Stimulated activated CD4-positive, alpha-beta T cell treated with anti-CD3 and anti-CD28 coated beads, TNF-alpha, amount 100 ng/mL, for 4 hours (primary cell): ENCODE measurements around the gene LIPK.
"Not testable (repeated sequence)": the region's sequence is repeated elsewhere in the genome, so short reads cannot be mapped to it uniquely, and the experiment has no call there.

ENCODE experiments used
- DNase-seq, 3 experiments: peaks; one replicate each; pipeline ENCODE4 v3.0.0-alpha.2; 2020; ENCODE audit warnings: low read depth in 3 of 3

LIPK gene, protein sequence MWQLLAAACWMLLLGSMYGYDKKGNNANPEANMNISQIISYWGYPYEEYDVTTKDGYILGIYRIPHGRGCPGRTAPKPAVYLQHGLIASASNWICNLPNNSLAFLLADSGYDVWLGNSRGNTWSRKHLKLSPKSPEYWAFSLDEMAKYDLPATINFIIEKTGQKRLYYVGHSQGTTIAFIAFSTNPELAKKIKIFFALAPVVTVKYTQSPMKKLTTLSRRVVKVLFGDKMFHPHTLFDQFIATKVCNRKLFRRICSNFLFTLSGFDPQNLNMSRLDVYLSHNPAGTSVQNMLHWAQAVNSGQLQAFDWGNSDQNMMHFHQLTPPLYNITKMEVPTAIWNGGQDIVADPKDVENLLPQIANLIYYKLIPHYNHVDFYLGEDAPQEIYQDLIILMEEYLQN

DNA sequence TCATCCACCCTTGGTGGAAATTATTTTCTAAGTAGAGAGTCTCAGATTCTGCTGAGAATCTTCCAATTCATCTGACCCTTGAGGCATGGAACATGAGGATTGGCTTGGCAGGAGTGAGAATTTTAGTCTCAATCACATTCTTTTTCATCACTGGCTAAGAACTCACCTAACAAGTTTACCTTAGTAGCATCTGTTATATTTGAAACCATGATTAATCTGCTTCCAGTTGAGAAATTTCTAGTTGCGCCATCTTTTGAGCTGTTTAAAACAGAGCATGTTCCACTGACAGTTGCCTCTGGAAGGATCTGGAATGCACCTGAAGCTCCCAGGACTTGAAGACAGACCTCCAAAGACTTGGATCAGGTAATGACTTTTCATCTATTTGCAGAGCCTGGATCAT is at the start of gene LIPK:
Gene LIPK (plus strand): TSS at position 292 of the 400 bp plus-strand sequence. CDS start 18,295 bp downstream, outside the sequence.
- DNase-seq, result no peak

DNA sequence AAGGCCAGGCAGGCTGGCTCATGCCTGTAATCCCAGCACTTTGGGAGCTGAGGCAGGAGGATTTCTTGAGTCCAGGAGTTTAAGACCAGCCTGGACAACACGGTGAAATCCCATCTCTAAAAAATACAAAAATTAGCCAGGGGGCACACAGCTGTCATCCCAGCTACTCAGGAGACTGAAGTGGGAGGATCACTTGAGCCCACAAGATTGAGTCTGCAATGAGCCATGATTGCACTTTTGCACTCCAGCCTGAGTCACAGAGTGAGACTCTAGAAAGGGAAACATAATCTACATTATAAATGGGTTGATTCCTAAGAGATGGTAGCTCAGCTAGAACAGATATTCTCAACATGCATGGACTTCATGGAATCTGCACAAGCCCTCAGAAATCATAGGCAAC is 48.1 kb upstream of the LIPK start:
- no peak for DNase-seq

DNA sequence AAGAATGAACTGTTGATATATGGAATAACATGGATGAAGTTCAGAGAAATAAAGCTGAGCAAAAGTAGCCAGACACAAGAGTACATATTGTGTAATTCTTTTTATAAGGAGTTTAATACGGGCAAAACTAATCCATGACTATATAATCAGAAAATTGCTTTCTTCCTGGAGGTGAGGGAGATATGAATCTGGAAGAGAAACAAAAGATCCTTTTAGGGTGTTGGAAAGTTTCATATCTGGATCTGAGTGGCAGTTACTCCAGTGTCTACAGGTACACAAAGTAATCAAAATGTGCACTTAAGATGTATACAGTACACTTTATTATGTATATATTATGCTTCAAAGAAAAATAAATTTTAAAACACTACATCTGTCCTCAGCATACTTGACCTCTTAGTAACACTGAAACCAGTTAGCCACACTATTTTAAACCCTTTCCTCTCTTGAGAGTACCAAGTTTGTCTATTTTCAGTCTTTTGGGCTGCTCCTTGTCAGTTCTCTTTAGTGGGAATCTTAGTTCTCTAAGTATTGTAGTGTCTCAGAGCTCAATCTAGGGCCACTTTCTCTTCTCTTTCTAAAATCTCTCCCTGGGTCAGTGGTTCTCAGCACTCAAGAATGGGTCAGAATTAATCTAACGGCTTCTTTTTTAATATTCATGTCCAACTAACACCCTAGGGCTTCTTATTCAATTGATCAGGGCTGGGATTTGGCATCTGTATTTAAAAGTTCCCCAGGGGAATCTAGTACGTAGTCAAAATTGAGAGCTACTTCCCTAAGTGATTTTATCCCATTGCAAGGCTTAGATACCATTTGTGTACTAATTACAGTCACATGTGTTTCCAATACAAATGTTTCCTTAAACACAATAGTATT is 46.1 kb upstream of the LIPK start:
- no peak for DNase-seq

DNA sequence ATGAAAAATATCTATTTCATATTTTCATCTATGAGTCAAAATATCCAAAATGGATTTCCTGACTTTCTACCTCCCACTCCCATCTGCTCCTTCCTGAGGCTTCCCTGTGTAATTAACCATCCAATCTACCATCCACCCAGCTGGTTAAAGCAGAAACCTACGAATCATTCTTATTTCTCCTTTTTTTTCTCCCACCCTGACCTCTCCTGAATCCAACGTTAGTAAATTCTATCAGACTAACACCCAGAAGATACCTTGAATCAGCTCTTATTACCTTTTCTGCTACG is 45.5 kb upstream of the LIPK start:
- DNase-seq, result no peak

DNA sequence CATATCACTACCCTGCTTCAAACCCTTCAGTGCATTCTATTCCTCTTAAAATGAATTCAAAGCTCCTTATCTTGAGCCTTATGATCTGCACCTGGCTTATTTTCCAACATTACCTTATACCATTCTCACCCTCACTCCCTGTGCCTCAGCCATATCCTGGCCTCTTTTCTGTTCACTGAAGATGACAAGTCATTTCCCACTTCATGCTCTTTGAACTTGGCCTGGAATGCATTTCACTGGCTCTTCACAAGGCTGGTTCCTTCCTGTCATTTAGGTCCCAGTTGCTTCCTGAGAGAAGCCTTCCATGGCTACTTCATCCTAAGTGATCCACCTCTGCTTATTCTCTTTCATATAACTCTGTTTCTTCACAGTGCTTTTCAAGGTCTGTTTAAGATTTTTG is 45.0 kb upstream of the LIPK start:
- DNase-seq, result no peak

DNA sequence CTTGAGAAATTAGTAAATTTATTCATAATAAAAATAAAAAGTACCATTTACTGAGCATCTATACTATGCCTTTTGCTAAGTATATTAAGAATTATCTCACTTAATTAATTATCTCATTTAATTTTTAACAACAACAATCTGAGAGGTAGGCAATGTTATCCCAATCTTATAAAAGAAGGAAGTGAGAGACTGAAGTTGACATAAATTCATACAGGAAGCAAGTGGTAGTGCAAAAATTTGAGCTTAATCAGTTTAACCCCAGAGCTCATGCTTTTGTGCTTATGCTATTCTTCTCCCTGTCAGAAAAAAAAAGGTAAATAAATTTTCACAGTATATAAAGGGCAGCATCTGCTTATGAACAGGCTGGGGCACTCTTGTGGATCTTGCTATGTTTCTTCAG is 44.5 kb upstream of the LIPK start:
- no peak for DNase-seq

DNA sequence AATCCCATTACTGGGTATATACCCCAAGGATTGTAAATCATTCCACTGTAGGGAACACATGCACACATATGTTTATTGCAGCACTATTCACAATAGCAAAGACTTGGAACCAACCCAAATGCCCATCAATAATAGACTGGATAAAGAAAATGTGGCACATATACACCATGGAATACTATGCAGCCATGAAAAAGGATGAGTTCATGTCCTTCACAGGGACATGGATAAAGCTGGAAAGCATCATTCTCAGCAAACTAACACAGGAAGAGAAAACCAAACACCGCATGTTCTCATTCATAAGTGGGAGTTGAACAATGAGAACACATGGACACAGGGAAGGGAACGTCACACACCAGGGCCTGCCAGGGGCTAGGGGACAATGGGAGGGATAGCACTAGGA is 42.9 kb upstream of the LIPK start:
- not testable (repeated sequence) for DNase-seq

DNA sequence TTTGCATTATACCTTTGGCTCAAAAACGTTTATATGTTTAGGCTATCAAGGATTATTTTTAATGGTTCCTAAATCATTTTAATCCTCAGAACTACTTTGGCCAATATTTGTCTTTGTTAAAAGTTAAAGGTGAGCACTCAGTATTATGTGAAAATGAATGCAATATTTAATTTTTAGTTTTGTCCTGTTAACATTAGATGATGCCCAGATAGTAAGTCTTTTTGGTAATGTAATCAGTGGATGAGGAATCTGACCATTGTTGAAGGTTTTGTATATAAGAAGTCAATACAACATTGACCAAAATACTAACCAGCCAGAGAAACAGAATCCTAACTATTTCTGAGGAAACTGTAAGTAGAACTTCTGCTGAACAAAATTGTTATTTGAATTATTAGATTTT is 41.9 kb upstream of the LIPK start, which contains the start of gene LIPF:
Gene LIPF (plus strand): TSS at position 301 of the 400 bp plus-strand sequence. CDS start 2,856 bp downstream, outside the sequence.
- no peak for DNase-seq

DNA sequence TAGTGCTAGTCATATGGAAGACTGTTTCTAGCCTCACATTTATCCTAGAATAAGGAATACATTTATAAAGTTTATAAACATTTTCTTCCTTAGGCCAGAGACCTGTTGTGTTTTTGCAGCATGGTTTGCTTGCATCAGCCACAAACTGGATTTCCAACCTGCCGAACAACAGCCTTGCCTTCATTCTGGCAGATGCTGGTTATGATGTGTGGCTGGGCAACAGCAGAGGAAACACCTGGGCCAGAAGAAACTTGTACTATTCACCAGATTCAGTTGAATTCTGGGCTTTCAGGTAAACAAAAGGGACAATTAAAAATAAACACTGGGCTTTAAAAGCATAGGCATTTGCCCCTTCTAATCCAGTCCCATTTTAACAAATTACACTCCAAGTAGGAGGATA is 37.6 kb upstream of the LIPK start:
- no peak for DNase-seq

DNA sequence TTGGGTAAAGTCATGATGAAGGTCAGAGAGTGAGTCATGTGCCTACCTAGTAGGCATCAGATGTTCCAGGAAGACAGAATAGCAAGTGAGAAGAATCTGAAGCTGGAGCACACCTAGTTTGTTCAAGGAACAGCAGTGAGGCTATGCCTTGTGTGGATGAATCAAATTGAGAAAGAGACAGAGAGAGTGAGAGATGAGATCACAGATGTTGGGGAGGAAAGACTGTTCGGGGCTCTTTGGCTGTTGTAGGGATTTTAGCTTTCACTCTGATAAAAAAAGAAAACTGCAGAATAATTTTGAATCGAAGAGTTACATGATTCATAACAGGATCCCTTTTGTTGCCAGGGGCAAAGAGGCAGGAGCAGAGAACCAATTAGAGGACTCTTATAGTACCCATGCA is 35.6 kb upstream of the LIPK start:
- no peak for DNase-seq

DNA sequence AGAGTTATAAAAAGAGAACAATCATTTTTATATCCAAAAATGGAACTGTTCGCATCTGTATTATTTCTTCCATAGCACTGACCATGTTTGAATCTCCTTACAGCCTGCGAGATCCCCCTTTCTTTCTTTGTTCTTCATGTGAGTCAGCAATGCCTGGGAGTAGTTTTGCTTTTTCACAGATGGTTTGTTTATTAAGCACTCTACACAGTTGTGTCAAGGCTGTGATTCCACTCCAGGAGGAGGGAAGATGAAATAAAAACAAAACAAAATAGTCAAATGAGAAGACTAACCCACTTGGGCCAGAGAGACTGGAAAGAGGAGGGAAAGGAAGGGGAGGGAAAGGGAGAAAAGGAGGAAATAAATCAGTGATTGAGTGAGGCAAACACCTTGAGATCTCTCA is 34.0 kb upstream of the LIPK start:
- no peak for DNase-seq

DNA sequence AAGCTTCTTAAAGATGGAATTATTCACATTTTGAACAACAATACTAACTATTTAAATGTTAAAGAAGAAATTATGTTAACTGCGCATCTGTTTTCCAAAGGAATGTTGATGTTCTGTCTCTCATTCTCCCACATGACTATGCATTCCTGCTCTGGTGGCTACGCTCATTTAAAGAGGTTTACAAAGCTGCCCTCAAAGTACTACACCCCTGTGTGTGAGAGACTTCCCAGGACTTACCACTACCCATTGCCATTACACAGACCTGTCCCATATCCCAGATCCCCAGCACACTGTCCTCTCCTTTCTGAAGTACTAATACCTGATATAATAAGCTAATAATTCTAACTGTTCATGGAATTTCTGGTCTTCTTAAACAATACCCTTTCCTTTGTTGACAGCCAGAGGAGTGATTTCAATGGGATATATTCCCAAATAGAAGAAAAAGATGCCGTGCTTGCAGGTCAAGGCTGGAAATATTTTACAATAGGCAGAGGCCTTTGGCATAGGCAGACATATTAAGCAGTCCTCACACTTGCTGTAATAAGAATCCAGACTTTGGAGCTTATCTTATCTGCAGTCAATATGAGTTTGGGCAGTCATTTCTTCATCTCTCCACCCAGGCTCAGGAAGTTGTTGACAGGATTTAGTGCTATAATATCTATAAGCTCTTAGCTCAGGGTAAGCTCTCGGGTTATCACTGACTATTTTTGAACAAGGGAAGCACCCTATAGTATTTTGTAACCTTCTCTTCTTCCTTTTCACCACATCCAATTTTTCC is 29.6 kb upstream of the LIPK start:
- DNase-seq, result no peak

DNA sequence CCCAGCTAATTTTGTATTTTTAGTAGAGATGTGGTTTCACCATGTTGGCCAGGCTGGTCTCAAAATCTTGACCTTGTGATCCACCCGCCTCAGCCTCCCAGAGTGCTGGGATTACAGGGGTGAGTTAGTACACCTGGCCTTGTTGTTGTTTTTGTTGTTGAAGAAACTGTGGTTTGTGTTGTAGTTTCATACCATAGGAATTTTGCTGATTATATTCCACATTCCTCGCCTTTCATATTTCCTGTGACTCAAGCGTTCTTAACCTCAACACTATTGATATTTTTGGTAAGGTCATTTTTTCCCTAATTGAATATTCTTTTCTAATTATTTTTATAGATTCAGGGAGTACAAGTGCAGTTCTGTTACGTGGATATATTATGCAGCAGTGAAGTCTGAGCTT is 25.1 kb upstream of the LIPK start:
- no peak for DNase-seq

DNA sequence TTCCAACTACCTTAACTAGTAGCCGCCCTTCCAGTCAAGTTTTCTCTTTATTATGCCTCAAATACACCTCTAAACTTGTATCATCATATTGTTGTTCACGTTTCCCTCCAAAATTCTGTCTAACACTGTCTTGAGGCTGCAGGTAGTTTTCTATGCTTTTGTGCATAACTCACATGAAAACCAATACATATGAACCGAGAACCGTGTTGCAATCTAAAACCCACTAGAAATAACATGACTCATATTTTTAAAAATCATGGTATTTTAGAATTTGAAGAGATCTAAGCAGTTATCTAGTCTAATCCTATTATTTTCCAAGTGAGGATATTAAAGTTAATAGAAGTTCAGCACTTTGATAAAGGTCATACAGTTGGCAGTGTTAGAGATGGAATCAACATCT is 23.6 kb upstream of the LIPK start:
- no peak for DNase-seq

DNA sequence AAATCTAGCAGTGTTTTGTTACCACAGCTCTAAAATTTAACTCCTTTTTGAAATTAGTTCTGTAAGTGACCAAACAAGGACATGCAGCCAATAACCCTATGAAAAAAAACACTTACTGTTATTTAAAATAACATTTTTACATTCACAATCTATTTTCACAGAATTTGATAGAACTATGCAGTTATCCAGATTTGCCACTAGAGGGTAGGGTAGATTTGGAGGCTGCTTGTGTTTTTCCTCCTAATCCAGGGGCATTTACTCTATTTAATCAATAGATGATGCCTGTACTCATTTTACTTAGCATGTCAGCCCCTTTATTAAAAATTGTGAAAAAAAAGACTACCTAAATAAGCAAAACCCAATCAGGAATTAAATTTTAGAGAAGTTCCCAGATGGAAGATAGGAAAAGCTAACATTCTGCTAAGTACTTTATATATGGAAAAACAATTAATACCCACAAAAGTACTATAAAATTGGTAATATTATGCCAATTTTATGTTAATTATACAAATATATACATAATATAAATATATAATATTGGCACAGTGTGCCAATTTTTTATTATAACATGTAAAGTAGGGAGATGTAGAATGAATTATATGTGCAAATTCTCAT is 18.1 kb upstream of the LIPK start:
- no peak for DNase-seq

DNA sequence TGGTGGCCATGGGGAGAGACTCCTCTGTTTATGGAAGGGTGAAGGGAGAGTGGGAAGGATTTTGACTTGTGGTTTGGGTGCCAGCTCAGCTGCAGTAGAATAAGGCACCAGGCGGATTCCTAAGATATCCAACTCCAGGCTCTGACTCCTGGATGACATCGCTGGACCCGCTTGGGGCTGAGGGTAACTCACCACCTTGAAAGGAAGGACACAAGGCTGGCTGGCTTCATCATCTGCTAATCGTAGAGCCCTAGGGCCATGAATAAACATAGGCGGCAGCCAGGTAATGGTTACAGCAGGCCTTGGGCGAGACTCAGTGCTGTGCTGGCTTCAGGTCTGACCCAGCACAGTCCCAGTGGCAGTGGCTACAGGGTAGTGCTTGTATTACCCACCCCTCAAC is 16.7 kb upstream of the LIPK start:
- DNase-seq, result no peak

DNA sequence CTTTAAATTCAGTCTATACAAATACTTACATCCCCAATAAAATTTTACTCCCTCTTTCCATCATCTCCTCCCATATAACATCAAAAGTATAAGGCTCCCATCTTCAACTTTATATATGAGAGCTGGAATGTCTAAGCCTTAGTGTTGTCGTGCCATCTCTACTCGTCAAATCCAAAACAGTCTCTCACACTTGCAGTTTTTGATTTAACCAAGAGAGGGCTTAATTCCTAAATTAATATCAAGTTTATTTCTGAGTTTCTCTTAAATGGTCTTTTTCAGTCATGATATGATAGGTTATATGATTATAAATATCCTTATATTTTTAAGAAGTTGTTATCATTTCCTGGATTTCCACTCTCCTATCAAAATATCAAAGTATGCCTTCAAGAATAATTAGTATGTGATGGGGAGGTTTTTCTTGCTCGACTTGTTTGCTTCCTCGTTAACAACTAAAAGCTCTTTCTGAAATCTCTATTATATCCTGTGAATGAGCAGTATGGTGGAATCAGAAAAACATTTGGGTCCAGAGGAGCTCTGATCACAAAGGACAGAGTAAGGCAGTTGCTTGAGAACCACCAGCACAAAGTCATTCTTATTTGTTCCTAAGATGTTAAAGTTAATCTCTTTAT is 12.5 kb upstream of the LIPK start:
- no peak for DNase-seq

DNA sequence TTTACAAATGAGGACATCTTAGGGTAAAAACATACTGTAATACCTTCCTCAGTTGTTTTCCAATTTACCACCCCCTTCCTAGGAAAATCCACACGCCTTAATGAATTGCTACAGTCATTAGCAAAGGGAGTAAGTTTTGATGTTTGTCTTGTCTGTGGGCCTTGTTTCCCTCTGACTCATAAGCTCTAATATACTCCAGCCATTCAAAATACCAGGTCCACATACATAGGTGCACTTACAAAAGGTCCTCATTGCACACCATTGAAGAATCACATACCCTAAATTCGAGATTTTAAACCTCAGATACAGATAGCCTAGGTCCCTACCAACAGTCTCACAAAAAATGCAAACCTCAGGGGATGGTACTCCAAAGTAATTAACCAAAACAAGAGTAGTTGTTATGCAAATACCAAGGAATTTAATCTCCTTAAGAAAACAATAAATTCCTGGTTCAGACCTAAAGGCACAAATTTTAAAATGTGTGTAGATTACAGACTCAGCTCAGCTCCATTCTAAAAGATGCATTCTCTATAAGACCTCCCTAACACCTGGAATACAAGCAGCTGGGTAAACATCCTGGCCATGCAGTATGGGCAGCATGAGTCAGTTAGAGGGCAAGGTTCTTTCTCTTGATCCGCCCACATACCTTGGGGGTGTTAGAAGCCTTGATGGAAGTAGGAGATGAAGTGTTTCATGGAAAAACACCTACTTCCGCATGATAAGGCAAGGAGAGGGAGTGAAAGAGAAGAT is 3.0 kb upstream of the LIPK start:
- no peak for DNase-seq

DNA sequence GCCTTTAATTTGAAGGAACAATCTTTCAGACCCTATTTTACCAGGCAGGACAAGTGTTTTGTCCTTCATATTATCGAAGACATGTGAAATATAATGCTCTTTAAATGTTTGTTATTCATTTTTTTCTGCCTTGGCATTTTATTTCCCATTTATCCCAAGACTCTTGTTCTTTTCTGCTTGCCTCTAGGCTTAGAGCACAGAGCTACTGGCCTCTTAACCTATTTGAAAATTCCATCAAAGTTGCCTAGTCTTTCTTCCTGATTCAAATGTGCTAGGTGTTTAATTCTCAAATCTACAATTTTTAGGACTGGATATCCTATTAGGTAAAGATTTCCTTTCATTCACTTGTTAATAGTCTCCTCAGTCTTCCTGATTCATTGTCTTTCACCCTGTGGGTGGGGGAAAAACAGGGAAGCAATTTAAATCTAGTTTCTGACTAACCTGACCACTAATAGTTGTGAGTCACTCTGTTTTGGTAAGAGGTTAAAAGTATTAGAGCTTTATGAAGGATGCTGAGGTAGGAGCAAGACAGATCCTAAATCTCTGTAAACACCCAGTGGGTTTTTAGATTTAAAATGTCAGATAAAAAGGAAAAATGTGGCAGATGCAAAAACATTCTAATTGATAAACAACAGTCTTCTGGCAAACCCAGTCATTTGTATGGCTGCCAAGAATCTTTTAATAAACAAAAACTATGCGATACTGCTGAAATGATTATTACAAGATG is 1.5 kb downstream of the LIPK start:
- no peak for DNase-seq

DNA sequence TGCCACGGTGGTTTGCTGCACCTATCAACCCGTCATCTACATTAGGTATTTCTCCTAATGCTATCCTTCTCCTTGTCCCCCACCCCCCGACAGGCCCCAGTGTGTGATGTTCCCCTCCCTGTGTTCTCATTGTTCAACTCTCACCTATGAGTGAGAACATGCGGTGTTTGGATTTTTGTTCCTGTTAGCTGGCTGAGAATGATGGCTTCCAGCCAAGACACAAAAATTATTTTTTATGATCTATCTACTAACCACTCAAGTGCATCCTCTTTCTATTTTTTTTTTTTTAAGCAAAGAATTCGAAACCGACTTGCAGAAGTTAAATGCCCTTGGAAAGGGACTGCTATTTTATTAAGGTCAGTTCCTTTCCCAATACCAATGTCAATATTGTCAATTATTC is 3.3 kb downstream of the LIPK start:
- not testable (repeated sequence) for DNase-seq
